ENCODE data around the gene SHKBP1.

DNA sequence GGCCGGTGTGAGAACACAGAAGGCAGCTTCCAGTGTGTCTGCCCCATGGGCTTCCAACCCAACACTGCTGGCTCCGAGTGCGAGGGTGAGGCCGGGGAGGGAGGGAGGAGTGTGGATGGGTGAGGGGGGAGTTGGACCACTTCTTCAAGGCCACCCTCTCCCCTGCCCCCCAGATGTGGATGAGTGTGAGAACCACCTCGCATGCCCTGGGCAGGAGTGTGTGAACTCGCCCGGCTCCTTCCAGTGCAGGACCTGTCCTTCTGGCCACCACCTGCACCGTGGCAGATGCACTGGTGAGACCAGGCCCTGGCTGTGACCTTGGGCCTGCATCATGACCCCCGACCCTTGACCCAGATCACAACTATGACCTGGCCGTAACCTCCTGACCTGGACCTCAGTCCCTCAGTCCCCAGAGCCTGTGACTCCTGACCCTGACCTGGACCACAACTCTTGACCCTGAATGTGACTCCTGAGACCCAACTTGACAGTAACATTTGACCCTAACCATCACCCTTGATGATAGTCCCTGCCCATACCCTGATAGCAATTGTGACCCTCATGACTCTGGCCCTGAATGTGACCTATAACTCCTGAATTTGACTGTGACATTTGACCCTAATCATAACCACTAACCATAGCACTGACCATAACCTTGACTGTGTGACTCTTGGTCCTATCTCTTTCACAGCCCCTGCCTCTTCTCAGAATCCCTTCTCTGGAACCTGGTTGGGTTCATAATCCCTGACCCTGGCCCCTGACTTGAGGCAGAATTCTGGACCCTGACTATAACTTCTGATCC is 35.4 kb downstream of the SHKBP1 start:
- TF ChIP-seq, protein P1, sequence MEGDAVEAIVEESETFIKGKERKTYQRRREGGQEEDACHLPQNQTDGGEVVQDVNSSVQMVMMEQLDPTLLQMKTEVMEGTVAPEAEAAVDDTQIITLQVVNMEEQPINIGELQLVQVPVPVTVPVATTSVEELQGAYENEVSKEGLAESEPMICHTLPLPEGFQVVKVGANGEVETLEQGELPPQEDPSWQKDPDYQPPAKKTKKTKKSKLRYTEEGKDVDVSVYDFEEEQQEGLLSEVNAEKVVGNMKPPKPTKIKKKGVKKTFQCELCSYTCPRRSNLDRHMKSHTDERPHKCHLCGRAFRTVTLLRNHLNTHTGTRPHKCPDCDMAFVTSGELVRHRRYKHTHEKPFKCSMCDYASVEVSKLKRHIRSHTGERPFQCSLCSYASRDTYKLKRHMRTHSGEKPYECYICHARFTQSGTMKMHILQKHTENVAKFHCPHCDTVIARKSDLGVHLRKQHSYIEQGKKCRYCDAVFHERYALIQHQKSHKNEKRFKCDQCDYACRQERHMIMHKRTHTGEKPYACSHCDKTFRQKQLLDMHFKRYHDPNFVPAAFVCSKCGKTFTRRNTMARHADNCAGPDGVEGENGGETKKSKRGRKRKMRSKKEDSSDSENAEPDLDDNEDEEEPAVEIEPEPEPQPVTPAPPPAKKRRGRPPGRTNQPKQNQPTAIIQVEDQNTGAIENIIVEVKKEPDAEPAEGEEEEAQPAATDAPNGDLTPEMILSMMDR (conservative IDR thresholded peaks at IDR 0.05; ENCODE audit: low read length) = no peak
- no peak for TF ChIP-seq EZH2phosphoT487 (IDR thresholded peaks at IDR 0.05; ENCODE audit: borderline replicate concordance, low read depth, low read length)
